Transverse colon (tissue), 4 donors: ENCODE data around the gene ANKH. TPM values are rescaled to one million over a fixed set of nuclear protein-coding genes. Genes with fewer than 3 reads are reported as not detected.

ENCODE experiments used
- DNase-seq: peaks from one replicate; pipeline ENCODE4 v3.0.0-alpha.2; 2019
- H3K27ac ChIP-seq, 4 donors: fragments of 200-600 bp; sonication (generic); 2 replicates each; pipeline ENCODE4 v1.5.1; 2016 to 2018; ENCODE audit warnings: inconsistent platforms in 4 of 4
- H3K27me3 ChIP-seq: fragments of 200-600 bp; sonication (generic); 2 replicates; pipeline ENCODE4 v1.5.1; 2017; ENCODE audit warnings: inconsistent platforms
- H3K36me3 ChIP-seq, 4 donors: fragments of 200-600 bp; sonication (generic); 2 replicates each; pipeline ENCODE4 v1.5.1; 2017 to 2019; ENCODE audit warnings: inconsistent platforms in 4 of 4
- H3K4me1 ChIP-seq, 4 donors: fragments of 200-600 bp; sonication (generic); 2 replicates each; pipeline ENCODE4 v1.5.1; 2017 to 2020; ENCODE audit warnings: inconsistent platforms in 4 of 4
- H3K4me3 ChIP-seq, 4 donors: fragments of 200-600 bp; sonication (generic); 1 replicate in 1 of 4; 2 replicates in 3 of 4; pipeline versions ENCODE4 v1.5.1 to v1.6.1; 2017 to 2019; ENCODE audit warnings: inconsistent platforms in 4 of 4
- H3K9me3 ChIP-seq, 2 donors: fragments of 200-600 bp; sonication (generic); 2 replicates each; pipeline ENCODE4 v1.5.1; 2017 to 2019; ENCODE audit warnings: inconsistent platforms in 2 of 2
- CTCF ChIP-seq, 5 experiments: fragments of 200-600 bp in 3 of 5; fragments of 450-650 bp in 2 of 5; sonication (generic) in 3 of 5; IDR thresholded peaks; 1 replicate in 2 of 5; 2 replicates in 3 of 5; pipeline ENCODE4 v1.5.1; 2016 to 2017; ENCODE audit warnings: antibody characterized with exemption in 5 of 5, inconsistent platforms in 3 of 5, mild to moderate bottlenecking in 2 of 5, moderate library complexity in 1 of 5
- EP300 ChIP-seq: sonication (generic); formaldehyde crosslinking; IDR thresholded peaks from one replicate; pipeline ENCODE4 v1.6.1; 2017; ENCODE audit warnings: antibody characterized with exemption, low read depth
- POLR2A ChIP-seq: fragments of 450-650 bp; IDR thresholded peaks from one replicate; pipeline ENCODE4 v1.6.1; 2016; ENCODE audit warnings: antibody characterized with exemption, mild to moderate bottlenecking, moderate library complexity
- POLR2AphosphoS5 ChIP-seq, 3 donors: sonication (generic); formaldehyde crosslinking; IDR thresholded peaks; one replicate each; pipeline ENCODE4 v1.6.1; 2016; ENCODE audit warnings: antibody characterized with exemption in 3 of 3
- WGBS, 2 donors: methylation state at CpG; one replicate each; pipeline ENCODE4 v1.1.5; 2018; ENCODE audit warnings: low coverage in 1 of 2; 5-methylcytosine and 5-hydroxymethylcytosine counted together
- in situ Hi-C, 4 donors: fragments of 200-750 bp; cut with MboI; loops; one replicate each; pipeline versions ENCODE4 v1.15.0 to v1.15.1; 2017; ENCODE audit warnings: low sequenced_read_pairs in 3 of 4, low pct_ligation_motif_present in 1 of 4, low pct_unique_long_range_greater_than_20kb in 1 of 4
- intact Hi-C: fragments of 100-400 bp; cut with DNase I; formaldehyde crosslinking; loops from one replicate; pipeline ENCODE4 v1.15.1; 2023; ENCODE audit warnings: low total_unique reads
- total RNA-seq, 4 donors: library from RNA; depleted of rRNA; stranded (reverse); fragments of >200 nt; gene quantifications; one replicate each; pipeline ENCODE4 v1.1.0, GENCODE V29; 2016

The ANKH gene
- total RNA-seq, 4 donors from 2014 or later, result 24.7 to 96.5 (median 69.4) TPM

GRCh38 chr5:14915291-14915952, 43.8 kb upstream of the ANKH start:
- Histone ChIP-seq H3K27me3 (no peaks in the 10 kb centered on the region), H3K9me3 (no peaks in the 10 kb centered on the region), H3K4me3 (no peak overlapping the region), H3K36me3 (no peaks in the 10 kb centered on the region), H3K4me1 (no peaks in the 10 kb centered on the region), H3K27ac (no peak overlapping the region)
- intact Hi-C loops, result no loop called here
- no peak for DNase-seq
- in situ Hi-C loops, result no loop called here
- TF ChIP-seq POLR2AphosphoS5 (IDR thresholded peaks at IDR 0.05) (no peak), EP300 (no peak), CTCF (IDR thresholded peaks at IDR 0.05) (no peak), POLR2A (no peak)
- 77 to 85% methylated on average over 5 to 10 of the region's 10 CpGs for WGBS, 2 donors

GRCh38 chr5:14914623-14915260, 43.2 kb upstream of the ANKH start:
- no peak for DNase-seq
- intact Hi-C loops, result no loop called here
- TF ChIP-seq CTCF (IDR thresholded peaks at IDR 0.05), result no peak
- no peak for TF ChIP-seq POLR2AphosphoS5 (IDR thresholded peaks at IDR 0.05)
- no peak for TF ChIP-seq POLR2A
- TF ChIP-seq EP300, result no peak
- 88 to 92% methylated on average over 7 to 8 of the region's 8 CpGs for WGBS, 2 donors
- Histone ChIP-seq H3K27me3 (no peaks in the 10 kb centered on the region), H3K4me1 (no peaks in the 10 kb centered on the region), H3K36me3 (no peaks in the 10 kb centered on the region), H3K9me3 (no peaks in the 10 kb centered on the region), H3K4me3 (no peak overlapping the region), H3K27ac (no peak overlapping the region)
- in situ Hi-C loops, result no loop called here

GRCh38 chr5:14914193-14914592, 42.6 kb upstream of the ANKH start:
- WGBS, 2 donors, result 92% methylated on average over 7 of the region's 7 CpGs; no CpG with 5 or more reads in 1 of the 2 donors
- Histone ChIP-seq H3K9me3 (no peaks in the 10 kb centered on the region), H3K27me3 (no peaks in the 10 kb centered on the region), H3K36me3 (no peaks in the 10 kb centered on the region), H3K27ac (no peak overlapping the region), H3K4me1 (no peaks in the 10 kb centered on the region), H3K4me3 (no peak overlapping the region)
- intact Hi-C loops (no loop called here), in situ Hi-C loops (no loop called here)
- DNase-seq, result no peak
- TF ChIP-seq CTCF (IDR thresholded peaks at IDR 0.05) (no peak), POLR2A (no peak), POLR2AphosphoS5 (IDR thresholded peaks at IDR 0.05) (no peak), EP300 (no peak)

GRCh38 chr5:14913096-14913495, 41.5 kb upstream of the ANKH start:
- Histone ChIP-seq H3K4me3 (no peak overlapping the region), H3K4me1 (no peaks in the 10 kb centered on the region), H3K27ac (no peak overlapping the region), H3K27me3 (no peaks in the 10 kb centered on the region), H3K9me3 (no peaks in the 10 kb centered on the region), H3K36me3 (no peaks in the 10 kb centered on the region)
- in situ Hi-C loops, result no loop called here
- intact Hi-C loops, result no loop called here
- WGBS, 2 donors, result 87 to 94% methylated on average over 3 to 5 of the region's 5 CpGs
- TF ChIP-seq CTCF (IDR thresholded peaks at IDR 0.05), result no peak
- TF ChIP-seq POLR2AphosphoS5 (IDR thresholded peaks at IDR 0.05), result no peak
- no peak for TF ChIP-seq EP300
- TF ChIP-seq POLR2A, result no peak
- DNase-seq, result no peak
